ENCODE measurements around the gene TMED10.

DNA sequence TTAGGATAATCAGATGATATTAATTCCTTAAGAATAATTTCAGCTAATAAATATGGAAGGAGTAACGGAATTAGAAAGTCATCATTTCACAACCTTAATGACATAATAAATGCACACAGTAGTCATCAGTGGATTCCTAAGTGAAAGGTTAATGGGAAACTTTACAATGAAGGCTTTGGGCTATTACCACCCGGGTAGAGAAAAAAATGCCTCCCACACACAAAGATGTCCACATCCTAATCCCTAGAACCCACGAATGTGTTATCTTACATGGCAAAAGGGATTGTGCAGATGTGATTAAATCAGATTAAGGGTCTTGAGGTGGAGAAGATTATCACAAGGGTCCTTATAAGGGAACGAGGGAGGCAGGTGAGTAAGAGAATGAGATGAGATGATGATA is 5.6 kb downstream of the TMED10 start:
- TF ChIP-seq CTCF (conservative IDR thresholded peaks at IDR 0.05 in 1 of 2, IDR thresholded peaks at IDR 0.05 in 1 of 2; ENCODE audit: low read depth in 1 of 2, low read length in 2 of 2) (no peak), EZH2 (IDR thresholded peaks at IDR 0.05; ENCODE audit: low read length, missing control alignments) (no peak)
